NCI-H146 (cell line): ENCODE data around the gene CNFN.

Source experiments
- DNase-seq: peaks from one replicate; lab custom pipeline; 2025; lab: John Stamatoyannopoulos, UW

Gene CNFN

GRCh38 chr19:42375415-42376176 lies 14.5 kb downstream of the CNFN start:
- no peak for DNase-seq

GRCh38 chr19:42374826-42375376 lies 15.2 kb downstream of the CNFN start:
- DNase-seq = no peak

- DNase-seq = no peak
These were observed 19.4 kb downstream of the CNFN start for GRCh38 chr19:42370626-42371175.

GRCh38 chr19:42370068-42370520 lies 20.0 kb downstream of the CNFN start:
- DNase-seq = peak; percentile 74

- DNase-seq = no peak
These were observed 20.5 kb downstream of the CNFN start for GRCh38 chr19:42369433-42370067.

GRCh38 chr19:42368765-42369164 lies 21.3 kb downstream of the CNFN start:
- DNase-seq = no peak

- DNase-seq = no peak
These were observed 21.7 kb downstream of the CNFN start for GRCh38 chr19:42368360-42368759.

GRCh38 chr19:42367929-42368328 lies 22.2 kb downstream of the CNFN start:
- DNase-seq = no peak

- DNase-seq = no peak
These were observed 23.4 kb downstream of the CNFN start for GRCh38 chr19:42366673-42367072.

GRCh38 chr19:42363614-42364346 lies 26.3 kb downstream of the CNFN start:
- no peak for DNase-seq

- DNase-seq = no peak
These were observed 27.1 kb downstream of the CNFN start for GRCh38 chr19:42362891-42363440.

GRCh38 chr19:42362342-42362741 lies 27.8 kb downstream of the CNFN start:
- no peak for DNase-seq

- no peak for DNase-seq
These were observed 28.6 kb downstream of the CNFN start for GRCh38 chr19:42361545-42361910.

- no peak for DNase-seq
These were observed 29.1 kb downstream of the CNFN start for GRCh38 chr19:42360787-42361544.

GRCh38 chr19:42357290-42357689 lies 32.8 kb downstream of the CNFN start:
- DNase-seq = no peak

- DNase-seq = no peak
These were observed 33.4 kb downstream of the CNFN start for GRCh38 chr19:42356686-42357085.

GRCh38 chr19:42355896-42356295 lies 34.2 kb downstream of the CNFN start:
- DNase-seq = no peak

- DNase-seq = no peak
These were observed 36.6 kb downstream of the CNFN start for GRCh38 chr19:42353341-42354015.

- DNase-seq = no peak
These were observed 37.5 kb downstream of the CNFN start for GRCh38 chr19:42352301-42353259.
